Mesenchymal stem cell (in vitro differentiated cells and primary cell): ENCODE results near the gene DNAL1.

Source experiments
- DNase-seq: peaks from one replicate; pipeline ENCODE4 v3.0.0-alpha.2; 2013
- H2AFZ ChIP-seq: one replicate; pipeline ENCODE4 v1.6.1; 2013; ENCODE audit warnings: low read depth, mild to moderate bottlenecking, control low read depth, inconsistent platforms, low read length, moderate library complexity
- H2AK5ac ChIP-seq: 2 replicates; pipeline ENCODE4 v1.6.1; 2013; ENCODE audit warnings: low read length, moderate library complexity, mild to moderate bottlenecking, inconsistent platforms; ENCODE audit not compliant: severe bottlenecking
- H2BK120ac ChIP-seq: one replicate; pipeline ENCODE4 v1.6.1; 2013; ENCODE audit warnings: low read depth, mild to moderate bottlenecking, inconsistent platforms, low read length, moderate library complexity
- H2BK12ac ChIP-seq, 2 experiments: one replicate each; pipeline ENCODE4 v1.6.1; 2013; ENCODE audit warnings: inconsistent platforms in 2 of 2, low read length in 2 of 2, mild to moderate bottlenecking in 2 of 2, moderate library complexity in 2 of 2, control low read depth in 1 of 2
- H2BK15ac ChIP-seq: one replicate; pipeline ENCODE4 v1.6.1; 2013; ENCODE audit warnings: mild to moderate bottlenecking, low read depth, inconsistent platforms; ENCODE audit not compliant: poor library complexity, severe bottlenecking
- H2BK5ac ChIP-seq: 2 replicates; pipeline ENCODE4 v1.6.1; 2013; ENCODE audit warnings: low read depth, mild to moderate bottlenecking, low read length, control low read depth, inconsistent platforms; ENCODE audit not compliant: poor library complexity, severe bottlenecking
- H3K14ac ChIP-seq, 2 experiments: one replicate each; pipeline ENCODE4 v1.6.1; 2013; ENCODE audit warnings: inconsistent platforms in 2 of 2, low read length in 2 of 2, control low read depth in 1 of 2, mild to moderate bottlenecking in 1 of 2, moderate library complexity in 1 of 2
- H3K18ac ChIP-seq, 2 experiments: one replicate each; pipeline ENCODE4 v1.6.1; 2013; ENCODE audit warnings: inconsistent platforms in 2 of 2, low read length in 2 of 2, control low read depth in 1 of 2, low read depth in 1 of 2, mild to moderate bottlenecking in 1 of 2
- H3K23ac ChIP-seq, 2 experiments: one replicate each; pipeline ENCODE4 v1.6.1; 2013; ENCODE audit warnings: inconsistent platforms in 2 of 2, low read length in 2 of 2, mild to moderate bottlenecking in 2 of 2, moderate library complexity in 2 of 2, control low read depth in 1 of 2
- H3K27ac ChIP-seq: 2 replicates; pipeline ENCODE4 v1.5.1; 2013; ENCODE audit warnings: mild to moderate bottlenecking, moderate library complexity, low read length, control low read depth, inconsistent platforms; ENCODE audit not compliant: poor library complexity, severe bottlenecking
- H3K27me3 ChIP-seq, 2 experiments: 2 replicates each; pipeline versions ENCODE4 v1.6.1 to v1.7.0; 2013; ENCODE audit warnings: low read length in 2 of 2, mild to moderate bottlenecking in 2 of 2, moderate library complexity in 2 of 2, control low read depth in 1 of 2, inconsistent platforms in 1 of 2; ENCODE audit not compliant: control insufficient read depth in 1 of 2, insufficient read depth in 1 of 2
- H3K36me3 ChIP-seq, 2 experiments: 2 replicates each; pipeline versions ENCODE4 v1.6.1 to v1.7.0; 2013; ENCODE audit warnings: low read length in 2 of 2, control low read depth in 1 of 2, inconsistent platforms in 1 of 2, low read depth in 1 of 2, mild to moderate bottlenecking in 1 of 2; ENCODE audit not compliant: insufficient read depth in 2 of 2, control insufficient read depth in 1 of 2
- H3K4ac ChIP-seq, 2 experiments: one replicate each; pipeline ENCODE4 v1.6.1; 2013; ENCODE audit warnings: inconsistent platforms in 2 of 2, low read length in 2 of 2, mild to moderate bottlenecking in 2 of 2, moderate library complexity in 2 of 2, control low read depth in 1 of 2, low read depth in 1 of 2
- H3K4me1 ChIP-seq: 2 replicates; pipeline ENCODE4 v1.6.1; 2013; ENCODE audit warnings: low read depth, low read length, control low read depth; ENCODE audit not compliant: control insufficient read depth, insufficient read depth
- H3K4me2 ChIP-seq: 2 replicates; pipeline ENCODE4 v1.6.1; 2013; ENCODE audit warnings: low read length, mild to moderate bottlenecking, inconsistent platforms; ENCODE audit not compliant: poor library complexity, severe bottlenecking
- H3K4me3 ChIP-seq, 2 experiments: 2 replicates each; pipeline versions ENCODE4 v1.5.1 to v1.7.0; 2013; ENCODE audit warnings: low read length in 2 of 2, mild to moderate bottlenecking in 2 of 2, control low read depth in 1 of 2, low read depth in 1 of 2; ENCODE audit not compliant: insufficient read depth in 1 of 2
- H3K79me1 ChIP-seq: replicated peaks from 2 replicates; pipeline ENCODE4 v1.6.1; 2013; ENCODE audit warnings: mild to moderate bottlenecking, control low read depth, low read length, inconsistent platforms; ENCODE audit not compliant: poor library complexity, severe bottlenecking
- H3K9ac ChIP-seq: 2 replicates; pipeline ENCODE4 v1.7.0; 2013; ENCODE audit warnings: mild to moderate bottlenecking, low read length, moderate library complexity
- H3K9me3 ChIP-seq: 2 replicates; pipeline ENCODE4 v1.7.0; 2013; ENCODE audit warnings: mild to moderate bottlenecking, low read length; ENCODE audit not compliant: control insufficient read depth
- H4K8ac ChIP-seq: one replicate; pipeline ENCODE4 v1.6.1; 2013; ENCODE audit warnings: inconsistent platforms, mild to moderate bottlenecking, low read length, moderate library complexity
- H4K91ac ChIP-seq: one replicate; pipeline ENCODE4 v1.6.1; 2013; ENCODE audit warnings: mild to moderate bottlenecking, low read length, inconsistent platforms
- WGBS: methylation state at CpG from one replicate; pipeline ENCODE4 v1.1.7; 2013; ENCODE audit warnings: mixed read lengths; 5-methylcytosine and 5-hydroxymethylcytosine counted together

The DNAL1 gene

GRCh38 chr14:73663548-73664212 is 18.9 kb downstream of the DNAL1 start:
- Histone ChIP-seq H4K8ac (no peak overlapping the region), H3K14ac (no peak overlapping the region), H2BK5ac (no peak overlapping the region), H3K18ac (no peak overlapping the region), H3K4ac (no peak overlapping the region), H3K4me3 (no peak overlapping the region), H3K27ac (peak overlapping the region; percentile 74), H4K91ac (no peak overlapping the region), H3K36me3 (peaks cover 3 to 14% of the 10 kb centered on the region in 2 experiments), H3K4me2 (peak overlapping the region; percentile 33), H3K27me3 (no peaks in the 10 kb centered on the region), H2AK5ac (peak overlapping the region; percentile 37), H3K23ac (no peak overlapping the region), H3K9ac (no peak overlapping the region), H3K9me3 (no peaks in the 10 kb centered on the region), H2BK120ac (no peak overlapping the region), H3K4me1 (no peaks in the 10 kb centered on the region), H3K79me1 (peaks cover 4% of the 10 kb centered on the region), H2AFZ (no peak overlapping the region), H2BK12ac (no peak overlapping the region), H2BK15ac (no peak overlapping the region)
- no peak for DNase-seq

GRCh38 chr14:73665130-73665529 is 20.3 kb downstream of the DNAL1 start:
- Histone ChIP-seq H3K36me3 (peaks cover 0 to 8% of the 10 kb centered on the region in 2 experiments), H3K9me3 (no peaks in the 10 kb centered on the region), H2BK5ac (no peak overlapping the region), H2AK5ac (no peak overlapping the region), H3K18ac (no peak overlapping the region), H2AFZ (no peak overlapping the region), H3K4ac (no peak overlapping the region), H3K4me1 (no peaks in the 10 kb centered on the region), H3K14ac (no peak overlapping the region), H2BK120ac (no peak overlapping the region), H4K91ac (no peak overlapping the region), H3K79me1 (peaks cover 3% of the 10 kb centered on the region), H2BK12ac (no peak overlapping the region), H4K8ac (no peak overlapping the region), H3K4me3 (no peak overlapping the region), H3K23ac (no peak overlapping the region), H3K4me2 (no peak overlapping the region), H3K27ac (no peak overlapping the region), H3K27me3 (no peaks in the 10 kb centered on the region), H3K9ac (no peak overlapping the region), H2BK15ac (no peak overlapping the region)
- 93% methylated on average over 1 of the region's 2 CpGs for WGBS
- DNase-seq, result no peak

GRCh38 chr14:73666583-73666982 is 21.8 kb downstream of the DNAL1 start:
- Histone ChIP-seq H3K79me1 (no peaks in the 10 kb centered on the region), H2BK12ac (no peak overlapping the region), H2BK120ac (no peak overlapping the region), H2AK5ac (no peak overlapping the region), H3K14ac (no peak overlapping the region), H2AFZ (no peak overlapping the region), H3K27ac (no peak overlapping the region), H3K4me3 (no peak overlapping the region), H3K18ac (no peak overlapping the region), H3K9me3 (no peaks in the 10 kb centered on the region), H3K4me2 (no peak overlapping the region), H4K8ac (no peak overlapping the region), H3K4ac (no peak overlapping the region), H2BK15ac (no peak overlapping the region), H2BK5ac (no peak overlapping the region), H3K4me1 (no peaks in the 10 kb centered on the region), H4K91ac (no peak overlapping the region), H3K9ac (no peak overlapping the region), H3K23ac (no peak overlapping the region), H3K27me3 (no peaks in the 10 kb centered on the region), H3K36me3 (peaks cover 0 to 4% of the 10 kb centered on the region in 2 experiments)
- 97% methylated on average over 4 of the region's 5 CpGs for WGBS
- no peak for DNase-seq

- no peak overlapping the region for H2BK12ac ChIP-seq
These were observed 23.1 kb downstream of the DNAL1 start for GRCh38 chr14:73667854-73668253.

More at GRCh38 chr14:73667854-73668253, 23.1 kb downstream of the DNAL1 start:
- Histone ChIP-seq H4K8ac (no peak overlapping the region), H3K4ac (no peak overlapping the region), H3K9me3 (no peaks in the 10 kb centered on the region), H3K23ac (no peak overlapping the region), H2BK5ac (no peak overlapping the region), H4K91ac (no peak overlapping the region), H2BK120ac (no peak overlapping the region), H3K14ac (no peak overlapping the region), H3K9ac (no peak overlapping the region), H3K27ac (no peak overlapping the region), H2BK15ac (no peak overlapping the region), H3K4me1 (no peaks in the 10 kb centered on the region), H3K79me1 (peaks cover 2% of the 10 kb centered on the region), H3K18ac (no peak overlapping the region), H3K4me2 (no peak overlapping the region), H3K27me3 (no peaks in the 10 kb centered on the region), H2AK5ac (no peak overlapping the region), H3K4me3 (no peak overlapping the region), H2AFZ (no peak overlapping the region), H3K36me3 (peaks cover 5 to 10% of the 10 kb centered on the region in 2 experiments)
- 97% methylated on average over 3 of the region's 3 CpGs for WGBS
- DNase-seq, result no peak
